Measurements from ENCODE around the gene GRID2. TPM values are rescaled to one million over a fixed set of nuclear protein-coding genes. Genes with fewer than 3 reads are reported as not detected.

The GRID2 gene
- polyA plus RNA-seq, 1 donor (not counting 4 experiments of a cell fraction or from before 2014, with no cell fraction given): not detected

DNA sequence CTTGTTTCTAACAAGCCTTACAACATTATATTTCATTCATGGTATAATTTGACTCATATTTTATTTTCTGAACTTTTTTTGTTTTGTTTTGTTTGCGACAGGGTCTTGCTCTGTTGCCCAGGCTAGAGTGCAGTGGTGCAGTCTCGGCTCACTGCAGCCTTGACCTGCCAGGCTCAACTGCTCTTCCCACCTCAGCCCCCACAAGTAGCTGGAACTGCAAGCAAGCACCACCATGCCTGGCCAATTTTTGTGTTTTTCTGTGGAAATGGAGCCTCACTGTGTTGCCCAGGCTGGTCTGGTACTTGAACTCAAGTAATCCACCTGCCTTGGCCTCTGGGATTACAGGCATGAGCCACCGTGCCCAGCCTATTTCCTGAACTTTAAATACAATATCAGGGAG lies 42.5 kb downstream of the GRID2 start:
- dilution Hi-C loops (cut with MboI; ENCODE audit: extremely low pct_ligation_motif_present, low sequenced_read_pairs): no loop called here
- H3K27ac ChIP-seq (ENCODE audit: control insufficient read depth, insufficient read depth, low read length): no peak overlapping the region

DNA sequence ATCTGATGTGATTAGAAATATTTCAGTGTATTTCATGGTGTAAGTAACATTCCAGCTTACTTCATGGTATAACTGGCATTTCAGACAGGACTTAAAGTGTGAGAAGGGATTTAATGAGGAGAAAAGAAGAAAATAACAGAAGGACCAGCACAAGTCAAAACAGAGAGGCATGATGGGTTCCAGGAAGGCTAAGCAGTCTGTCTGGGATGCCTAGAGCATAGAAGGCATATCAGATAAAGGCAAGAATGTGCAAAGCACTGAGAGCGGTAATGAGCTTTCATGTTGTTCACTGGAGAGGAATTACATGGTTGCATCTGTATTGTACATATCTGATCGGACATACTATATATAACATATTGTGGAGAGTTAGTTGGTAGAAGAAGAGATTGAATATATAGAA lies 54.2 kb downstream of the GRID2 start:
- H2AFZ ChIP-seq (ENCODE audit: control insufficient read depth, low read length): no peak overlapping the region
- no peaks in the 10 kb centered on the region for H3K9me1 ChIP-seq (ENCODE audit: control insufficient read depth, extremely low read depth, insufficient read depth, low read length)
- H3K4me1 ChIP-seq (ENCODE audit: control insufficient read depth, extremely low read depth, insufficient read depth, low read length): no peaks in the 10 kb centered on the region
- no peak overlapping the region for H3K4me2 ChIP-seq (ENCODE audit: control insufficient read depth, extremely low read depth, insufficient read depth, low read depth, low read length)
- TF ChIP-seq EZH2 (IDR thresholded peaks at IDR 0.05; ENCODE audit: low read length): no peak
- TF ChIP-seq, protein P1, sequence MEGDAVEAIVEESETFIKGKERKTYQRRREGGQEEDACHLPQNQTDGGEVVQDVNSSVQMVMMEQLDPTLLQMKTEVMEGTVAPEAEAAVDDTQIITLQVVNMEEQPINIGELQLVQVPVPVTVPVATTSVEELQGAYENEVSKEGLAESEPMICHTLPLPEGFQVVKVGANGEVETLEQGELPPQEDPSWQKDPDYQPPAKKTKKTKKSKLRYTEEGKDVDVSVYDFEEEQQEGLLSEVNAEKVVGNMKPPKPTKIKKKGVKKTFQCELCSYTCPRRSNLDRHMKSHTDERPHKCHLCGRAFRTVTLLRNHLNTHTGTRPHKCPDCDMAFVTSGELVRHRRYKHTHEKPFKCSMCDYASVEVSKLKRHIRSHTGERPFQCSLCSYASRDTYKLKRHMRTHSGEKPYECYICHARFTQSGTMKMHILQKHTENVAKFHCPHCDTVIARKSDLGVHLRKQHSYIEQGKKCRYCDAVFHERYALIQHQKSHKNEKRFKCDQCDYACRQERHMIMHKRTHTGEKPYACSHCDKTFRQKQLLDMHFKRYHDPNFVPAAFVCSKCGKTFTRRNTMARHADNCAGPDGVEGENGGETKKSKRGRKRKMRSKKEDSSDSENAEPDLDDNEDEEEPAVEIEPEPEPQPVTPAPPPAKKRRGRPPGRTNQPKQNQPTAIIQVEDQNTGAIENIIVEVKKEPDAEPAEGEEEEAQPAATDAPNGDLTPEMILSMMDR (optimal IDR thresholded peaks at IDR 0.05 in 1 of 3, IDR thresholded peaks at IDR 0.05 in 1 of 3, conservative IDR thresholded peaks at IDR 0.05 in 1 of 3; ENCODE audit: extremely low read depth in 1 of 3, insufficient read depth in 2 of 3, low read length in 3 of 3): no peak
- no peaks in the 10 kb centered on the region for H3K79me2 ChIP-seq (ENCODE audit: control insufficient read depth, insufficient read depth, low read length)
- no peaks in the 10 kb centered on the region for H3K9me3 ChIP-seq (ENCODE audit: control insufficient read depth, low read depth, low read length)
- DNase-seq (ENCODE audit: low read depth, low spot score) (no peak), FAIRE-seq (no peak)
- no peak overlapping the region for H3K4me3 ChIP-seq (ENCODE audit: control insufficient read depth in 2 of 3, extremely low read depth in 1 of 3, insufficient read depth in 2 of 3, low read depth in 1 of 3, low read length in 3 of 3)
- H3K27ac ChIP-seq (ENCODE audit: control insufficient read depth, insufficient read depth, low read length): no peak overlapping the region
- dilution Hi-C loops (cut with MboI; ENCODE audit: extremely low pct_ligation_motif_present, low sequenced_read_pairs): no loop called here
- no peaks in the 10 kb centered on the region for H4K20me1 ChIP-seq (ENCODE audit: control insufficient read depth, extremely low read depth, insufficient read depth, low read length)
- no peak overlapping the region for H3K9ac ChIP-seq (ENCODE audit: control insufficient read depth, extremely low read depth, insufficient read depth, low read length)
- no peaks in the 10 kb centered on the region for H3K27me3 ChIP-seq (ENCODE audit: control insufficient read depth, extremely low read depth, insufficient read depth, low read length)
- no peaks in the 10 kb centered on the region for H3K36me3 ChIP-seq (ENCODE audit: control insufficient read depth in 2 of 2, extremely low read depth in 1 of 2, insufficient read depth in 2 of 2, low read length in 2 of 2)

More for the DNA sequence above, 42.5 kb downstream of the GRID2 start:
- FAIRE-seq (no peak), DNase-seq (ENCODE audit: low read depth, low spot score) (no peak)
- H3K4me2 ChIP-seq (ENCODE audit: control insufficient read depth, extremely low read depth, insufficient read depth, low read depth, low read length): no peak overlapping the region
- no peaks in the 10 kb centered on the region for H3K79me2 ChIP-seq (ENCODE audit: control insufficient read depth, insufficient read depth, low read length)
- no peaks in the 10 kb centered on the region for H3K36me3 ChIP-seq (ENCODE audit: control insufficient read depth in 2 of 2, extremely low read depth in 1 of 2, insufficient read depth in 2 of 2, low read length in 2 of 2)
- H3K9me1 ChIP-seq (ENCODE audit: control insufficient read depth, extremely low read depth, insufficient read depth, low read length): no peaks in the 10 kb centered on the region
- no peaks in the 10 kb centered on the region for H3K4me1 ChIP-seq (ENCODE audit: control insufficient read depth, extremely low read depth, insufficient read depth, low read length)
- H4K20me1 ChIP-seq (ENCODE audit: control insufficient read depth, extremely low read depth, insufficient read depth, low read length): no peaks in the 10 kb centered on the region
- H3K9ac ChIP-seq (ENCODE audit: control insufficient read depth, extremely low read depth, insufficient read depth, low read length): no peak overlapping the region
- H3K9me3 ChIP-seq (ENCODE audit: control insufficient read depth, low read depth, low read length): no peaks in the 10 kb centered on the region
- no peak overlapping the region for H3K4me3 ChIP-seq (ENCODE audit: control insufficient read depth in 2 of 3, extremely low read depth in 1 of 3, insufficient read depth in 2 of 3, low read depth in 1 of 3, low read length in 3 of 3)
- TF ChIP-seq, protein P1 (optimal IDR thresholded peaks at IDR 0.05 in 1 of 3, IDR thresholded peaks at IDR 0.05 in 1 of 3, conservative IDR thresholded peaks at IDR 0.05 in 1 of 3; ENCODE audit: extremely low read depth in 1 of 3, insufficient read depth in 2 of 3, low read length in 3 of 3): no peak
- no peak for TF ChIP-seq EZH2 (IDR thresholded peaks at IDR 0.05; ENCODE audit: low read length)
- no peaks in the 10 kb centered on the region for H3K27me3 ChIP-seq (ENCODE audit: control insufficient read depth, extremely low read depth, insufficient read depth, low read length)
- no peak overlapping the region for H2AFZ ChIP-seq (ENCODE audit: control insufficient read depth, low read length)
